ENCODE data around the gene TMEM150A. TPM values are rescaled to one million over a fixed set of nuclear protein-coding genes. Genes with fewer than 3 reads are reported as not detected.

TMEM150A gene
- total and polyA plus RNA-seq, 2 of the 13 experiments (the other 11 are each of a cell fraction or from before 2014, with no cell fraction given), result 30.1 to 70.4 TPM

GRCh38 chr2:85604568-85605339 lies 2.3 kb upstream of the TMEM150A start (continued):
- TF ChIP-seq, protein P1, sequence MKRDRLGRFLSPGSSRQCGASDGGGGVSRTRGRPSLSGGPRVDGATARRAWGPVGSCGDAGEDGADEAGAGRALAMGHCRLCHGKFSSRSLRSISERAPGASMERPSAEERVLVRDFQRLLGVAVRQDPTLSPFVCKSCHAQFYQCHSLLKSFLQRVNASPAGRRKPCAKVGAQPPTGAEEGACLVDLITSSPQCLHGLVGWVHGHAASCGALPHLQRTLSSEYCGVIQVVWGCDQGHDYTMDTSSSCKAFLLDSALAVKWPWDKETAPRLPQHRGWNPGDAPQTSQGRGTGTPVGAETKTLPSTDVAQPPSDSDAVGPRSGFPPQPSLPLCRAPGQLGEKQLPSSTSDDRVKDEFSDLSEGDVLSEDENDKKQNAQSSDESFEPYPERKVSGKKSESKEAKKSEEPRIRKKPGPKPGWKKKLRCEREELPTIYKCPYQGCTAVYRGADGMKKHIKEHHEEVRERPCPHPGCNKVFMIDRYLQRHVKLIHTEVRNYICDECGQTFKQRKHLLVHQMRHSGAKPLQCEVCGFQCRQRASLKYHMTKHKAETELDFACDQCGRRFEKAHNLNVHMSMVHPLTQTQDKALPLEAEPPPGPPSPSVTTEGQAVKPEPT (CRISPR knock-in tag; IDR thresholded peaks at IDR 0.05; ENCODE audit: low read depth), result no peak
- TF ChIP-seq ZNF329 (CRISPR knock-in tag; IDR thresholded peaks at IDR 0.05; ENCODE audit: low read depth) (no peak), PITX1 (CRISPR knock-in tag; IDR thresholded peaks at IDR 0.05) (no peak), ZNF124 (CRISPR knock-in tag; IDR thresholded peaks at IDR 0.05) (no peak), ZNF569 (CRISPR knock-in tag; IDR thresholded peaks at IDR 0.05; ENCODE audit: borderline replicate concordance) (no peak), ZC3H4 (CRISPR knock-in tag; IDR thresholded peaks at IDR 0.05; ENCODE audit: borderline replicate concordance) (no peak), NFE2 (CRISPR knock-in tag; IDR thresholded peaks at IDR 0.05) (no peak), CREB3 (CRISPR knock-in tag; IDR thresholded peaks at IDR 0.05) (no peak), GFI1 (CRISPR knock-in tag; IDR thresholded peaks at IDR 0.05; ENCODE audit: borderline replicate concordance) (no peak), ZNF431 (CRISPR knock-in tag; IDR thresholded peaks at IDR 0.05; ENCODE audit: borderline replicate concordance, low read depth) (no peak), MAF1 (CRISPR knock-in tag; IDR thresholded peaks at IDR 0.05; ENCODE audit: borderline replicate concordance) (no peak), ZNF639 (CRISPR knock-in tag; conservative IDR thresholded peaks at IDR 0.05) (no peak)
- TF ChIP-seq, protein P2, sequence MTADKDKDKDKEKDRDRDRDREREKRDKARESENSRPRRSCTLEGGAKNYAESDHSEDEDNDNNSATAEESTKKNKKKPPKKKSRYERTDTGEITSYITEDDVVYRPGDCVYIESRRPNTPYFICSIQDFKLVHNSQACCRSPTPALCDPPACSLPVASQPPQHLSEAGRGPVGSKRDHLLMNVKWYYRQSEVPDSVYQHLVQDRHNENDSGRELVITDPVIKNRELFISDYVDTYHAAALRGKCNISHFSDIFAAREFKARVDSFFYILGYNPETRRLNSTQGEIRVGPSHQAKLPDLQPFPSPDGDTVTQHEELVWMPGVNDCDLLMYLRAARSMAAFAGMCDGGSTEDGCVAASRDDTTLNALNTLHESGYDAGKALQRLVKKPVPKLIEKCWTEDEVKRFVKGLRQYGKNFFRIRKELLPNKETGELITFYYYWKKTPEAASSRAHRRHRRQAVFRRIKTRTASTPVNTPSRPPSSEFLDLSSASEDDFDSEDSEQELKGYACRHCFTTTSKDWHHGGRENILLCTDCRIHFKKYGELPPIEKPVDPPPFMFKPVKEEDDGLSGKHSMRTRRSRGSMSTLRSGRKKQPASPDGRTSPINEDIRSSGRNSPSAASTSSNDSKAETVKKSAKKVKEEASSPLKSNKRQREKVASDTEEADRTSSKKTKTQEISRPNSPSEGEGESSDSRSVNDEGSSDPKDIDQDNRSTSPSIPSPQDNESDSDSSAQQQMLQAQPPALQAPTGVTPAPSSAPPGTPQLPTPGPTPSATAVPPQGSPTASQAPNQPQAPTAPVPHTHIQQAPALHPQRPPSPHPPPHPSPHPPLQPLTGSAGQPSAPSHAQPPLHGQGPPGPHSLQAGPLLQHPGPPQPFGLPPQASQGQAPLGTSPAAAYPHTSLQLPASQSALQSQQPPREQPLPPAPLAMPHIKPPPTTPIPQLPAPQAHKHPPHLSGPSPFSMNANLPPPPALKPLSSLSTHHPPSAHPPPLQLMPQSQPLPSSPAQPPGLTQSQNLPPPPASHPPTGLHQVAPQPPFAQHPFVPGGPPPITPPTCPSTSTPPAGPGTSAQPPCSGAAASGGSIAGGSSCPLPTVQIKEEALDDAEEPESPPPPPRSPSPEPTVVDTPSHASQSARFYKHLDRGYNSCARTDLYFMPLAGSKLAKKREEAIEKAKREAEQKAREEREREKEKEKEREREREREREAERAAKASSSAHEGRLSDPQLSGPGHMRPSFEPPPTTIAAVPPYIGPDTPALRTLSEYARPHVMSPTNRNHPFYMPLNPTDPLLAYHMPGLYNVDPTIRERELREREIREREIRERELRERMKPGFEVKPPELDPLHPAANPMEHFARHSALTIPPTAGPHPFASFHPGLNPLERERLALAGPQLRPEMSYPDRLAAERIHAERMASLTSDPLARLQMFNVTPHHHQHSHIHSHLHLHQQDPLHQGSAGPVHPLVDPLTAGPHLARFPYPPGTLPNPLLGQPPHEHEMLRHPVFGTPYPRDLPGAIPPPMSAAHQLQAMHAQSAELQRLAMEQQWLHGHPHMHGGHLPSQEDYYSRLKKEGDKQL (CRISPR knock-in tag; IDR thresholded peaks at IDR 0.05; ENCODE audit: low read depth), result no peak
- TF ChIP-seq, protein P3, sequence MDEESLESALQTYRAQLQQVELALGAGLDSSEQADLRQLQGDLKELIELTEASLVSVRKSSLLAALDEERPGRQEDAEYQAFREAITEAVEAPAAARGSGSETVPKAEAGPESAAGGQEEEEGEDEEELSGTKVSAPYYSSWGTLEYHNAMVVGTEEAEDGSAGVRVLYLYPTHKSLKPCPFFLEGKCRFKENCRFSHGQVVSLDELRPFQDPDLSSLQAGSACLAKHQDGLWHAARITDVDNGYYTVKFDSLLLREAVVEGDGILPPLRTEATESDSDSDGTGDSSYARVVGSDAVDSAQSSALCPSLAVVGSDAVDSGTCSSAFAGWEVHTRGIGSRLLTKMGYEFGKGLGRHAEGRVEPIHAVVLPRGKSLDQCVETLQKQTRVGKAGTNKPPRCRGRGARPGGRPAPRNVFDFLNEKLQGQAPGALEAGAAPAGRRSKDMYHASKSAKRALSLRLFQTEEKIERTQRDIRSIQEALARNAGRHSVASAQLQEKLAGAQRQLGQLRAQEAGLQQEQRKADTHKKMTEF (CRISPR knock-in tag; IDR thresholded peaks at IDR 0.05), result no peak
- TF ChIP-seq, protein P4, sequence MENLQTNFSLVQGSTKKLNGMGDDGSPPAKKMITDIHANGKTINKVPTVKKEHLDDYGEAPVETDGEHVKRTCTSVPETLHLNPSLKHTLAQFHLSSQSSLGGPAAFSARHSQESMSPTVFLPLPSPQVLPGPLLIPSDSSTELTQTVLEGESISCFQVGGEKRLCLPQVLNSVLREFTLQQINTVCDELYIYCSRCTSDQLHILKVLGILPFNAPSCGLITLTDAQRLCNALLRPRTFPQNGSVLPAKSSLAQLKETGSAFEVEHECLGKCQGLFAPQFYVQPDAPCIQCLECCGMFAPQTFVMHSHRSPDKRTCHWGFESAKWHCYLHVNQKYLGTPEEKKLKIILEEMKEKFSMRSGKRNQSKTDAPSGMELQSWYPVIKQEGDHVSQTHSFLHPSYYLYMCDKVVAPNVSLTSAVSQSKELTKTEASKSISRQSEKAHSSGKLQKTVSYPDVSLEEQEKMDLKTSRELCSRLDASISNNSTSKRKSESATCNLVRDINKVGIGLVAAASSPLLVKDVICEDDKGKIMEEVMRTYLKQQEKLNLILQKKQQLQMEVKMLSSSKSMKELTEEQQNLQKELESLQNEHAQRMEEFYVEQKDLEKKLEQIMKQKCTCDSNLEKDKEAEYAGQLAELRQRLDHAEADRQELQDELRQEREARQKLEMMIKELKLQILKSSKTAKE (CRISPR knock-in tag; IDR thresholded peaks at IDR 0.05; ENCODE audit: borderline replicate concordance), result no peak
